ENCODE data around the gene DPT. TPM values are rescaled to one million over a fixed set of nuclear protein-coding genes. Genes with fewer than 3 reads are reported as not detected.

The DPT gene
- total RNA-seq, 1 donor = not detected

DNA sequence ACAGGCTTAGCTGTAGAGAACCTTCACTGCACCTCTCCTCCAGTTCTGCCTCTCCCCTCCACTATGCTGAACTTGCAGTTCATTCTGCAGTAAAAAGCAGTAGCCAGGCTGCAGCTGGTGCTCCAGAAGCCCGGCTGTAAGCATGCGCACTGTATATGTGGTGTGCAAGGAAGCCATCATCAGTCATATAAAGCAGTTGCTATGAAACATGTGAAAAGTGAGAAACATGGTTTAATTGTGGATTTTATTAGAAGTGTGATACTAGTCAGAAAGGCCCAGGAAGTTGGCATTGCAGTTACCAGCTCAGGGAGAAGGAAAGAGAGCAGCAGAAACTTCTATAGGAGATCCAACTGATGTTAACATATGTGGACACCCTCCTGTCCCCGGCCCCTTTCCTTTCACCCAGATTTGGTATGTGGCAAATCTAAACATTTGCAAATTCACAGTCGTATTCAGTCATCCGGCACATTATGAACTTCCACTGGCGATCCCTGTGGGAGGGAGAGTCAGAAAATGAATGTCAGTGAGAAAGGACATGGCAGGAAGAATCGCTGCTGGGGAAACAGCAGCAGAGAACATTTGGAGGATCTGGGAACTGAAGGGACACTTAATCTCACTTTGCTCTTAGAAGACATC is 32.8 kb downstream of the DPT start:
- no peaks in the 10 kb centered on the region for H3K27me3 ChIP-seq (ENCODE audit: insufficient read depth, low read length)

GRCh38 chr1:168693872-168694238 is 35.2 kb downstream of the DPT start:
- Histone ChIP-seq H3K27me3 (ENCODE audit: insufficient read depth, low read length) (no peaks in the 10 kb centered on the region), H3K4me3 (ENCODE audit: low read length) (no peak overlapping the region), H3K4me1 (ENCODE audit: insufficient read depth, low read length) (no peaks in the 10 kb centered on the region), H3K9me3 (ENCODE audit: low read depth, low read length) (no peaks in the 10 kb centered on the region)

More for the DNA sequence above, 32.8 kb downstream of the DPT start:
- H3K9me3 ChIP-seq (ENCODE audit: low read depth, low read length) = no peaks in the 10 kb centered on the region
- no peaks in the 10 kb centered on the region for H3K4me1 ChIP-seq (ENCODE audit: insufficient read depth, low read length)
- H3K4me3 ChIP-seq (ENCODE audit: low read length) = no peak overlapping the region

GRCh38 chr1:168693197-168693871 is 35.7 kb downstream of the DPT start:
- Histone ChIP-seq H3K9me3 (ENCODE audit: low read depth, low read length) (no peaks in the 10 kb centered on the region), H3K27me3 (ENCODE audit: insufficient read depth, low read length) (no peaks in the 10 kb centered on the region), H3K4me1 (ENCODE audit: insufficient read depth, low read length) (no peaks in the 10 kb centered on the region), H3K4me3 (ENCODE audit: low read length) (no peak overlapping the region)

GRCh38 chr1:168692472-168692871 is 36.5 kb downstream of the DPT start:
- Histone ChIP-seq H3K9me3 (ENCODE audit: low read depth, low read length) (no peaks in the 10 kb centered on the region), H3K27me3 (ENCODE audit: insufficient read depth, low read length) (no peaks in the 10 kb centered on the region), H3K4me1 (ENCODE audit: insufficient read depth, low read length) (no peaks in the 10 kb centered on the region), H3K4me3 (ENCODE audit: low read length) (no peak overlapping the region)

GRCh38 chr1:168691541-168691940 is 37.5 kb downstream of the DPT start:
- Histone ChIP-seq H3K4me1 (ENCODE audit: insufficient read depth, low read length) (no peaks in the 10 kb centered on the region), H3K9me3 (ENCODE audit: low read depth, low read length) (no peaks in the 10 kb centered on the region), H3K4me3 (ENCODE audit: low read length) (no peak overlapping the region), H3K27me3 (ENCODE audit: insufficient read depth, low read length) (no peaks in the 10 kb centered on the region)

GRCh38 chr1:168689726-168690602 is 39.0 kb downstream of the DPT start:
- no peak overlapping the region for H3K4me3 ChIP-seq (ENCODE audit: low read length)
- H3K4me1 ChIP-seq (ENCODE audit: insufficient read depth, low read length) = no peaks in the 10 kb centered on the region
- H3K27me3 ChIP-seq (ENCODE audit: insufficient read depth, low read length) = no peaks in the 10 kb centered on the region
- no peaks in the 10 kb centered on the region for H3K9me3 ChIP-seq (ENCODE audit: low read depth, low read length)

GRCh38 chr1:168689327-168689657 is 39.7 kb downstream of the DPT start:
- H3K27me3 ChIP-seq (ENCODE audit: insufficient read depth, low read length) = no peaks in the 10 kb centered on the region
- H3K4me3 ChIP-seq (ENCODE audit: low read length) = no peak overlapping the region
- no peaks in the 10 kb centered on the region for H3K9me3 ChIP-seq (ENCODE audit: low read depth, low read length)
- H3K4me1 ChIP-seq (ENCODE audit: insufficient read depth, low read length) = no peaks in the 10 kb centered on the region

DNA sequence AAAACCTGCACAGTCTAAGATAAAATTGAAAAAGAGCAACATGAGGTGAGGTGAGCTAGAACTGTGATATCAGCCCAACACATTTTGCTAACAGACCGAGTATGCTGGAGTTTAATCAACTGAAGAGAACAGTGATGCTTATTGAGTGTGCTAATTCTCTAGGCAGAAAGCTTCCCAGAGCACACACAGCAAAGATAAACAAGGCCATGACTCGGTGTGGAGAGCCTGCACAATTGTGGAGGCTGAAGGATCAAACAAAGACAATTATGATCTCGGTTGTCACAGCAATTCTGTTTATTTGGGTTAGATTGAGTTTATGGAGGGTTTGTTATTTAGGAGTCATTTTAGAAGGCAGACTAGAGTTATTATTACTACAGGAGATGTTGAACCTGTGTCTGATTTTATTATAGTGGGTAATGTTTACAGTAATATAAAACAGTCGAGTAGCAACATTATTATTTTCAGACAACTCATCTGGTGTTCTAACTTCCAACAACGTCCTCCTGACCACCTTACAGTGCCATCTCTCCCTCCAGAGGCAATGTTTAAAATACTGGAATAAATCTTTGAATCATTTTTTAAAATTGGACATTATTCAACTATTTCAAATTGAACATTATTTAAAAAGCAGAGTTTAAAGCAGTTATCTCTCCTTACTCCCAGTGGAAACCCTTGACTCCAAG is 40.2 kb downstream of the DPT start:
- no peaks in the 10 kb centered on the region for H3K4me1 ChIP-seq (ENCODE audit: insufficient read depth, low read length)
- no peaks in the 10 kb centered on the region for H3K9me3 ChIP-seq (ENCODE audit: low read depth, low read length)
- H3K27me3 ChIP-seq (ENCODE audit: insufficient read depth, low read length) = no peaks in the 10 kb centered on the region
- no peak overlapping the region for H3K4me3 ChIP-seq (ENCODE audit: low read length)

GRCh38 chr1:168687816-168688215 is 41.2 kb downstream of the DPT start:
- H3K9me3 ChIP-seq (ENCODE audit: low read depth, low read length) = no peaks in the 10 kb centered on the region
- no peaks in the 10 kb centered on the region for H3K4me1 ChIP-seq (ENCODE audit: insufficient read depth, low read length)
- no peak overlapping the region for H3K4me3 ChIP-seq (ENCODE audit: low read length)
- no peaks in the 10 kb centered on the region for H3K27me3 ChIP-seq (ENCODE audit: insufficient read depth, low read length)

DNA sequence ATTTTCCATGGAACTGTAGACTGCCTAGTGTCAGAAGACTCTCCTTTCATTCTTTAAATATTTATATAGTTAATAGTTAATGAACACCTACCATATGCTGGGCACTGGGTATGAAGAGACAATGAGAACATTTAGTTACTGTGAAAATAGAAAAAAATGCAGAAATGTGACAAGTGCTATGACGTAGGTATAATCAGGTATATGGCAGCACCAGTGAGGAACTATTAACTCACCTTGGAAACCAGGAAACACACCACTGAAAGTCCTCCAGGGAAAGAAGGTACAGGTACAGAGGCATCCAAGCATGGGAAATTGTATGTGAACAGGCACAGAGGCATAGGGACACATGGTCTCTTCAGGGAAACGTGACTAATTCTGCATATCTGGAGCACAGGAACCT is 42.3 kb downstream of the DPT start:
- no peaks in the 10 kb centered on the region for H3K27me3 ChIP-seq (ENCODE audit: insufficient read depth, low read length)
- no peaks in the 10 kb centered on the region for H3K4me1 ChIP-seq (ENCODE audit: insufficient read depth, low read length)
- H3K9me3 ChIP-seq (ENCODE audit: low read depth, low read length) = no peaks in the 10 kb centered on the region
- no peak overlapping the region for H3K4me3 ChIP-seq (ENCODE audit: low read length)

DNA sequence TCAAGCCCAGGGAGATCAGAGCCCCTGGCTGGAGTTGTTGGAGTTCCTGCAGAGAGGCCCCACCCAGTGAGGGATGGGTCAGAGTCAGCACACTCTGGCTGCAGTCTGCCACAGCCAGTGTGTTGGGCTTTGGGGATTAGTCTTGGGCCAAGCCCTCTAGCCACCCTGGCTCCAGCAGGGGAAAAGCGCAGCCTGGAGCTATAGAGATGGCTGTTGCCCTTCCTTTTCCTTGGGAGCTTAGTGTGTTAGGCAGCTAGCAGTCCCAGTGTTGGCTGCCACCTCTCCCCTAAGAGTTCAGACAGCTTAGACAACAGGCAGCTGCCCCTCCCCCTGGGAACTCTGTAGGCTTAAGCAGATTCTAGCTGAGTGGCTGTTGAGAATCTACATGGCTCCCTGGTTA is 45.1 kb downstream of the DPT start:
- H3K27me3 ChIP-seq (ENCODE audit: insufficient read depth, low read length) = no peaks in the 10 kb centered on the region
- no peaks in the 10 kb centered on the region for H3K9me3 ChIP-seq (ENCODE audit: low read depth, low read length)
- H3K4me1 ChIP-seq (ENCODE audit: insufficient read depth, low read length) = no peaks in the 10 kb centered on the region
- H3K4me3 ChIP-seq (ENCODE audit: low read length) = no peak overlapping the region

- H3K27me3 ChIP-seq (ENCODE audit: insufficient read depth, low read length) = no peaks in the 10 kb centered on the region
- H3K9me3 ChIP-seq (ENCODE audit: low read depth, low read length) = no peaks in the 10 kb centered on the region
- no peak overlapping the region for H3K4me3 ChIP-seq (ENCODE audit: low read length)
- H3K4me1 ChIP-seq (ENCODE audit: insufficient read depth, low read length) = no peaks in the 10 kb centered on the region
These were observed 52.1 kb downstream of the DPT start for GRCh38 chr1:168676861-168677260.

DNA sequence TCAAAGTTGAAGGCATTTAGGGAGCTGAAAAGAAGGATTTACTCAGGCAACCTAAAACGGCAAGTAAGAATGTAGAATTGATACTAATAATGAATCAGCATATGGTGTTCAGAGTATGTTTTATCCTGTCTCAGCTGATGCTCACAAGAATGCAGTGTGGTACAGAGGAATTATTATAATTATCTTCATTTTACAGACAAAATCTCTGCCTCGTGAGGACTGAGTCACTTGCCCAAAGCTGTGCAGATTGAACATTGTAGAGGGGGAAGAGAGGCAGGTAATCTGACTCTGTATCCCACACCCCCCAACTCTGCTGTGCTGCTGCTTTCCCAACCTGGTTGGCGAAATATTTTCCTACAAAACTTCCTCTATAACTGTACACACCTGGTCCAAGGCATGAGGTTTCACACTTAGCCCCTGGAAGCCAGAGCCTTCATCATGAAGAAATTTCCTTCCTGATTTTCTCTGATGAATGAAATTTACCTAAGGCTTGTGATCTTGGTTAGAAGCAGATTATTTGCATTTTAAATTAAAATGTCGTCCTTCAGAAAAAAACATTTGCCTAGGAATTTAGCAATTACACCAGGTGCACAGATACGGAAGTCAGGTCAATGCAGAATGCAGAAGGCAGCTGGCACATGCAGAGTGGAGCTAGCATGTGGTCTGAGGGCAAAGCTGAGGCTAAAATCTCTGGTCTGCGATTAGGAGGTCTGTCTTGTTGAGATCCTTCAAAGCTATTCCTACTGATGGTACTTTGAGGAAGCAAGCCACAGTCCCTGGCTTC is 52.8 kb downstream of the DPT start:
- no peaks in the 10 kb centered on the region for H3K4me1 ChIP-seq (ENCODE audit: insufficient read depth, low read length)
- no peak overlapping the region for H3K4me3 ChIP-seq (ENCODE audit: low read length)
- no peaks in the 10 kb centered on the region for H3K9me3 ChIP-seq (ENCODE audit: low read depth, low read length)
- no peaks in the 10 kb centered on the region for H3K27me3 ChIP-seq (ENCODE audit: insufficient read depth, low read length)

- no peaks in the 10 kb centered on the region for H3K9me3 ChIP-seq (ENCODE audit: low read depth, low read length)
- no peak overlapping the region for H3K4me3 ChIP-seq (ENCODE audit: low read length)
- no peaks in the 10 kb centered on the region for H3K4me1 ChIP-seq (ENCODE audit: insufficient read depth, low read length)
- no peaks in the 10 kb centered on the region for H3K27me3 ChIP-seq (ENCODE audit: insufficient read depth, low read length)
These were observed 54.9 kb downstream of the DPT start for GRCh38 chr1:168673974-168674683.

Data from mononuclear cell (primary cell).